H1 (cell line): Measurements from ENCODE around the gene AGER. TPM values are rescaled to one million over a fixed set of nuclear protein-coding genes. Genes with fewer than 3 reads are reported as not detected.

Experiments used
- CTCF ChIA-PET: fragments of 300-600 bp; sonication (Branson Sonifier 250); formaldehyde crosslinking; loops from one replicate; lab custom pipeline; 2021; ENCODE audit not compliant: partially characterized antibody; lab: Charles Lee
- POLR2A ChIA-PET: fragments of 300-600 bp; sonication (Branson Sonifier 250); formaldehyde crosslinking; loops from one replicate; lab custom pipeline; 2021; ENCODE audit warnings: inconsistent platforms; ENCODE audit not compliant: partially characterized antibody; lab: Charles Lee
- DNase-seq, 2 experiments: peaks; one replicate each; pipeline versions ENCODE4 v3.0.0 to v3.0.0-alpha.2; 2010 to 2022; ENCODE audit warnings: low spot score in 2 of 2, low read depth in 1 of 2, mixed read lengths in 1 of 2
- FAIRE-seq: peaks from 2 replicates; lab custom pipeline; 2011; peaks lifted over from hg19 to GRCh38; lab: Jason Lieb, UNC
- H2AFZ ChIP-seq: 2 replicates; pipeline ENCODE4 v1.8.1; 2012; ENCODE audit warnings: low read length, inconsistent platforms
- H2AK5ac ChIP-seq: 2 replicates; pipeline ENCODE4 v1.6.1; 2013; ENCODE audit warnings: low read depth, low read length
- H2BK120ac ChIP-seq: replicated peaks from 2 replicates; pipeline ENCODE3; 2013; ENCODE audit warnings: low read depth, low read length, inconsistent platforms
- H2BK12ac ChIP-seq: 2 replicates; pipeline ENCODE4 v1.6.1; 2013; ENCODE audit warnings: low read depth, low read length
- H2BK15ac ChIP-seq: 2 replicates; pipeline ENCODE4 v1.6.1; 2013; ENCODE audit warnings: low read length
- H2BK20ac ChIP-seq: 2 replicates; pipeline ENCODE4 v1.6.1; 2013; ENCODE audit warnings: low read length
- H2BK5ac ChIP-seq: 2 replicates; pipeline ENCODE4 v1.6.1; 2013; ENCODE audit warnings: low read depth, low read length
- H3K14ac ChIP-seq: 2 replicates; pipeline ENCODE4 v1.6.1; 2013; ENCODE audit warnings: inconsistent platforms; ENCODE audit not compliant: insufficient read length
- H3K18ac ChIP-seq: 2 replicates; pipeline ENCODE4 v1.6.1; 2013; ENCODE audit warnings: low read length; ENCODE audit errors: extremely low read depth
- H3K23ac ChIP-seq: 2 replicates; pipeline ENCODE4 v1.6.1; 2013; ENCODE audit warnings: inconsistent platforms; ENCODE audit not compliant: insufficient read length
- H3K23me2 ChIP-seq: 2 replicates; pipeline ENCODE4 v1.6.1; 2013; ENCODE audit warnings: low read depth, low read length
- H3K27ac ChIP-seq: 2 replicates; pipeline ENCODE4 v1.6.1; 2011; ENCODE audit warnings: low read depth, low read length, inconsistent platforms
- H3K27me3 ChIP-seq, 4 experiments: replicated peaks in 1 of 4; 1 replicate in 1 of 4; 2 replicates in 3 of 4; pipeline versions ENCODE4 v1.6.1 to v1.8.1; 2011 to 2013; ENCODE audit warnings: low read length in 3 of 4, mild to moderate bottlenecking in 3 of 4, inconsistent platforms in 2 of 4, mixed read lengths in 2 of 4, moderate library complexity in 1 of 4; ENCODE audit not compliant: control insufficient read depth in 3 of 4, insufficient read depth in 3 of 4; ENCODE audit errors: extremely low read depth in 1 of 4
- H3K36me3 ChIP-seq, 4 experiments: 2 replicates each; pipeline versions ENCODE4 v1.6.1 to v1.8.1; 2011 to 2013; ENCODE audit warnings: mild to moderate bottlenecking in 4 of 4, low read length in 3 of 4, moderate library complexity in 2 of 4, control low read depth in 1 of 4, inconsistent platforms in 1 of 4; ENCODE audit not compliant: insufficient read depth in 4 of 4, control insufficient read depth in 2 of 4
- H3K4ac ChIP-seq: replicated peaks from 2 replicates; pipeline ENCODE3; 2013; ENCODE audit warnings: low read length, low read depth, mixed read lengths, inconsistent platforms; ENCODE audit not compliant: insufficient read length
- H3K4me1 ChIP-seq, 4 experiments: replicated peaks in 1 of 4; 1 replicate in 1 of 4; 2 replicates in 3 of 4; pipeline versions ENCODE4 v1.6.1 to v1.8.1; 2011 to 2013; ENCODE audit warnings: low read length in 3 of 4, inconsistent platforms in 2 of 4, mixed read lengths in 1 of 4; ENCODE audit not compliant: insufficient read depth in 4 of 4, control insufficient read depth in 3 of 4
- H3K4me2 ChIP-seq, 2 experiments: 2 replicates each; pipeline versions ENCODE4 v1.6.1 to v1.8.1; 2011 to 2013; ENCODE audit warnings: low read depth in 2 of 2, low read length in 2 of 2, control low read depth in 1 of 2, inconsistent platforms in 1 of 2, mild to moderate bottlenecking in 1 of 2; ENCODE audit not compliant: insufficient read depth in 1 of 2
- H3K4me3 ChIP-seq, 4 experiments: fragments of 200-600, 300-600 bp in 1 of 4; sonication (generic), shearing (Covaris generic), sonication (Bioruptor Twin) in 1 of 4; 2 replicates each; pipeline versions ENCODE4 v1.5.1 to v1.8.1; 2011 to 2016; ENCODE audit warnings: low read length in 4 of 4, low read depth in 3 of 4, control low read depth in 2 of 4, inconsistent platforms in 2 of 4, mild to moderate bottlenecking in 2 of 4, mixed read lengths in 1 of 4, moderate library complexity in 1 of 4; ENCODE audit not compliant: insufficient read depth in 2 of 4; ENCODE audit errors: extremely low read depth in 1 of 4
- H3K56ac ChIP-seq: replicated peaks from 2 replicates; pipeline ENCODE3; 2013; ENCODE audit warnings: low read depth, mild to moderate bottlenecking, mixed read lengths, low read length, inconsistent platforms; ENCODE audit not compliant: insufficient read length
- H3K79me1 ChIP-seq: 2 replicates; pipeline ENCODE4 v1.6.1; 2013; ENCODE audit warnings: low read depth, low read length, control low read depth
- H3K79me2 ChIP-seq, 2 experiments: 2 replicates each; pipeline versions ENCODE4 v1.6.1 to v1.8.1; 2012 to 2013; ENCODE audit warnings: low read length in 2 of 2, mild to moderate bottlenecking in 2 of 2, inconsistent platforms in 1 of 2; ENCODE audit not compliant: insufficient read depth in 2 of 2, control insufficient read depth in 1 of 2
- H3K9ac ChIP-seq, 4 experiments: replicated peaks in 1 of 4; 1 replicate in 1 of 4; 2 replicates in 3 of 4; pipeline versions ENCODE4 v1.6.1 to v1.8.1; 2011 to 2013; ENCODE audit warnings: low read depth in 3 of 4, low read length in 3 of 4, control low read depth in 2 of 4, mild to moderate bottlenecking in 2 of 4, moderate library complexity in 2 of 4, inconsistent platforms in 1 of 4; ENCODE audit errors: extremely low read depth in 1 of 4
- H3K9me3 ChIP-seq, 2 experiments: 2 replicates each; pipeline versions ENCODE4 v1.6.1 to v1.8.1; 2012 to 2013; ENCODE audit warnings: mild to moderate bottlenecking in 2 of 2, moderate library complexity in 2 of 2, control low read depth in 1 of 2, inconsistent platforms in 1 of 2, low read depth in 1 of 2, low read length in 1 of 2, mixed read lengths in 1 of 2; ENCODE audit not compliant: insufficient read depth in 2 of 2
- H4K20me1 ChIP-seq, 2 experiments: replicated peaks in 1 of 2; 2 replicates each; pipeline versions ENCODE3 to v1.8.1; 2011 to 2013; ENCODE audit warnings: inconsistent platforms in 2 of 2, low read length in 2 of 2, mild to moderate bottlenecking in 1 of 2; ENCODE audit not compliant: insufficient read depth in 2 of 2, control insufficient read depth in 1 of 2
- H4K5ac ChIP-seq: 2 replicates; pipeline ENCODE4 v1.6.1; 2013; ENCODE audit warnings: low read length, low read depth, mixed read lengths, inconsistent platforms; ENCODE audit not compliant: insufficient read length
- H4K8ac ChIP-seq: 2 replicates; pipeline ENCODE4 v1.8.0; 2013; ENCODE audit warnings: mild to moderate bottlenecking, moderate library complexity, low read length, inconsistent platforms; ENCODE audit not compliant: insufficient read depth; ENCODE audit errors: extremely low read depth
- H4K91ac ChIP-seq: replicated peaks from 2 replicates; pipeline ENCODE3; 2013; ENCODE audit warnings: low read length, mixed read lengths, inconsistent platforms; ENCODE audit not compliant: insufficient read length
- HDAC2 ChIP-seq, 2 experiments: fragments of 300-600 bp in 1 of 2; sonication (generic) in 1 of 2; IDR thresholded peaks; 2 replicates each; pipeline ENCODE4 v1.6.1; 2011 to 2012; ENCODE audit warnings: low read depth in 2 of 2, low read length in 2 of 2, mild to moderate bottlenecking in 2 of 2, moderate library complexity in 2 of 2, borderline replicate concordance in 1 of 2, inconsistent platforms in 1 of 2
- POLR2A ChIP-seq, 2 experiments: IDR thresholded peaks; 1 replicate in 1 of 2; 2 replicates in 1 of 2; pipeline ENCODE4 v1.6.1; 2011; ENCODE audit warnings: low read depth in 2 of 2, low read length in 2 of 2, mild to moderate bottlenecking in 2 of 2; ENCODE audit errors: control extremely low read depth in 1 of 2
- YY1 ChIP-seq: IDR thresholded peaks from 2 replicates; pipeline ENCODE4 v1.6.1; 2011; ENCODE audit warnings: low read depth, mild to moderate bottlenecking, low read length
- WGBS, 2 experiments: shearing (Covaris generic) in 1 of 2; methylation state at CpG; one replicate each; pipeline versions ENCODE4 v1.1.6 to v1.1.7; 2013 to 2015; ENCODE audit warnings: low lambda C conversion rate in 2 of 2, mixed read lengths in 2 of 2, inconsistent platforms in 1 of 2, low coverage in 1 of 2, missing lambda C conversion rate in 1 of 2; ENCODE audit not compliant: insufficient replicate concordance in 2 of 2, insufficient coverage in 1 of 2, insufficient read length in 1 of 2; ENCODE audit errors: extremely low coverage in 1 of 2, missing lambda C conversion rate in 1 of 2; 5-methylcytosine and 5-hydroxymethylcytosine counted together
- polyA plus RNA-seq, 7 experiments: library from polyadenylated mRNA; depleted of rRNA in 3 of 7; stranded (reverse) in 5 of 7; unstranded in 2 of 7; fragments of >200 nt in 5 of 7; fragments of 200-250 nt in 2 of 7; gene quantifications; 1 replicate in 5 of 7; 2 replicates in 1 of 7; 4 replicates in 1 of 7; pipeline versions ENCODE4 v1.2.1 to v1.2.3, GENCODE V29; 2011 to 2013; ENCODE audit warnings: missing spikeins in 2 of 7, mixed read lengths in 2 of 7
- total RNA-seq: library from RNA; stranded (reverse); fragmentation: NEBNext Ultra II Directional; extraction: Animal tissue kit (Norgen Biotek cat#: 25700); gene quantifications from 2 replicates; pipeline ENCODE4 v1.2.1, GENCODE V29; 2021

The AGER gene
- total and polyA plus RNA-seq, 2 of the 8 experiments (the other 6 are each of a cell fraction or from before 2014, with no cell fraction given), result 3.8 to 10.9 TPM

GRCh38 chr6:32163559-32164258 lies 20.3 kb downstream of the AGER start:
- no peaks in the 10 kb centered on the region for H3K23me2 ChIP-seq
- H2BK20ac ChIP-seq, result no peak overlapping the region
- H3K9me3 ChIP-seq, result no peaks in the 10 kb centered on the region
- 98% methylated on average over 7 of the region's 7 CpGs; no CpG with 5 or more reads in 1 of the 2 experiments for WGBS, 2 experiments
- no peaks in the 10 kb centered on the region for H3K79me1 ChIP-seq
- H4K20me1 ChIP-seq, result peaks cover 4 to 5% of the 10 kb centered on the region in 2 experiments
- no peak overlapping the region for H3K56ac ChIP-seq
- H3K4me3 ChIP-seq, result no peak overlapping the region
- H3K27ac ChIP-seq, result no peak overlapping the region
- H3K27me3 ChIP-seq, result no peaks in the 10 kb centered on the region
- DNase-seq (no peak), FAIRE-seq (no peak)
- H4K8ac ChIP-seq, result no peak overlapping the region
- H3K14ac ChIP-seq, result no peak overlapping the region
- no peak overlapping the region for H3K9ac ChIP-seq
- H3K4me2 ChIP-seq, result no peak overlapping the region
- H2AK5ac ChIP-seq, result no peak overlapping the region
- peaks cover 0 to 5% (median 2%) of the 10 kb centered on the region in 4 experiments; a peak in 3 of 7 replicates for H3K4me1 ChIP-seq
- peaks cover 2 to 16% (median 11%) of the 10 kb centered on the region in 4 experiments; a peak in 5 of 8 replicates for H3K36me3 ChIP-seq
- peak overlapping the region; percentile 53 for H3K4ac ChIP-seq
- TF ChIP-seq HDAC2 (IDR thresholded peaks at IDR 0.05; ENCODE audit: borderline replicate concordance in 1 of 2, low read depth in 2 of 2, low read length in 2 of 2) (no peak), POLR2A (IDR thresholded peaks at IDR 0.05; ENCODE audit: control extremely low read depth in 1 of 2, low read depth in 2 of 2, low read length in 2 of 2) (0 out of 3 replicates have a peak, but pooled peaks of 1 of the 2 experiments have one; percentile 2), YY1 (no peak)
- no peak overlapping the region for H2AFZ ChIP-seq
- no peak overlapping the region for H2BK12ac ChIP-seq
- CTCF ChIA-PET, result interaction anchor here (0.7 to 6.7 kb wide), 8 partner anchors 9 to 45 kb away, joined by 3 to 72 read pairs (median 3); partner anchors contain the start of gene PRRT1
- no peak overlapping the region for H2BK120ac ChIP-seq
- H4K91ac ChIP-seq, result no peak overlapping the region
- H2BK5ac ChIP-seq, result no peak overlapping the region
- no peak overlapping the region for H2BK15ac ChIP-seq
- H3K23ac ChIP-seq, result no peak overlapping the region
- H4K5ac ChIP-seq, result no peak overlapping the region
- POLR2A ChIA-PET, result interaction anchor here (0.8 to 6.8 kb wide), 11 partner anchors 9 to 46 kb away, joined by 3 to 49 read pairs (median 6); partner anchors contain the start of genes AGPAT1, ATF6B and PRRT1
- no peak overlapping the region for H3K18ac ChIP-seq
- no peaks in the 10 kb centered on the region for H3K79me2 ChIP-seq
